Measurements from ENCODE around the gene TCP1. TPM values are rescaled to one million over a fixed set of nuclear protein-coding genes. Genes with fewer than 3 reads are reported as not detected.
"Not testable (repeated sequence)": the region's sequence is repeated elsewhere in the genome, so short reads cannot be mapped to it uniquely, and the experiment has no call there.

Gene TCP1
- total RNA-seq, 2 donors from 2014 or later = 101 to 102 TPM

- Histone ChIP-seq H3K27me3 (no peaks in the 10 kb centered on the region), H3K4me3 (no peak overlapping the region), H3K4me1 (no peaks in the 10 kb centered on the region), H3K36me3 (peaks cover 89% of the 10 kb centered on the region), H3K27ac (peak overlapping the region in 1 of 2 donors; percentile 18), H3K9me3 (no peaks in the 10 kb centered on the region)
- DNase-seq (ENCODE audit: low spot score) = no peak
- TF ChIP-seq CTCF (IDR thresholded peaks at IDR 0.05) = no peak
These were observed 42.6 kb downstream of the TCP1 start for GRCh38 chr6:159746759-159747158.

- no peak for DNase-seq (ENCODE audit: low spot score)
- Histone ChIP-seq H3K4me1 (no peaks in the 10 kb centered on the region), H3K36me3 (peaks cover 98% of the 10 kb centered on the region), H3K27ac (no peak overlapping the region), H3K4me3 (no peak overlapping the region), H3K27me3 (no peaks in the 10 kb centered on the region), H3K9me3 (no peaks in the 10 kb centered on the region)
- no peak for TF ChIP-seq CTCF (IDR thresholded peaks at IDR 0.05)
These were observed 44.3 kb downstream of the TCP1 start for GRCh38 chr6:159745081-159745480.

- Histone ChIP-seq H3K27me3 (no peaks in the 10 kb centered on the region), H3K9me3 (no peaks in the 10 kb centered on the region), H3K27ac (no peak overlapping the region), H3K36me3 (peaks cover 87% of the 10 kb centered on the region), H3K4me1 (peaks cover 0 to 5% of the 10 kb centered on the region in 2 donors), H3K4me3 (no peak overlapping the region)
- no peak for DNase-seq (ENCODE audit: low spot score)
- no peak for TF ChIP-seq CTCF (IDR thresholded peaks at IDR 0.05)
These were observed 47.2 kb downstream of the TCP1 start for GRCh38 chr6:159742165-159742564.

- Histone ChIP-seq H3K9me3 (no peaks in the 10 kb centered on the region), H3K27me3 (no peaks in the 10 kb centered on the region), H3K4me3 (no peak overlapping the region), H3K4me1 (peaks cover 0 to 17% of the 10 kb centered on the region in 2 donors), H3K27ac (no peak overlapping the region), H3K36me3 (peaks cover 58% of the 10 kb centered on the region)
- no peak for TF ChIP-seq CTCF (IDR thresholded peaks at IDR 0.05)
- DNase-seq (ENCODE audit: low spot score) = no peak
These were observed 50.1 kb downstream of the TCP1 start for GRCh38 chr6:159739341-159739740.

- Histone ChIP-seq H3K9me3 (no peaks in the 10 kb centered on the region), H3K4me3 (no peak overlapping the region), H3K4me1 (peaks cover 0 to 28% of the 10 kb centered on the region in 2 donors), H3K27me3 (no peaks in the 10 kb centered on the region), H3K36me3 (peaks cover 34% of the 10 kb centered on the region), H3K27ac (no peak overlapping the region)
- TF ChIP-seq CTCF (IDR thresholded peaks at IDR 0.05) = no peak
- no peak for DNase-seq (ENCODE audit: low spot score)
These were observed 52.5 kb downstream of the TCP1 start for GRCh38 chr6:159736908-159737307.

GRCh38 chr6:159733395-159733794, 56.0 kb downstream of the TCP1 start:
- H3K4me3 ChIP-seq; H3K36me3 ChIP-seq; H3K27ac ChIP-seq; H3K9me3 ChIP-seq; DNase-seq (ENCODE audit: low spot score); H3K27me3 ChIP-seq: not testable (repeated sequence)
- H3K4me1 ChIP-seq = peaks cover 0 to 63% of the 10 kb centered on the region in 2 donors

GRCh38 chr6:159732550-159732949, 56.9 kb downstream of the TCP1 start:
- H3K4me1 ChIP-seq = peaks cover 0 to 64% of the 10 kb centered on the region in 2 donors

More at GRCh38 chr6:159732550-159732949, 56.9 kb downstream of the TCP1 start:
- H3K4me3 ChIP-seq; H3K36me3 ChIP-seq; H3K9me3 ChIP-seq; DNase-seq (ENCODE audit: low spot score); H3K27me3 ChIP-seq; H3K27ac ChIP-seq: not testable (repeated sequence)
